Body of pancreas (tissue), 4 donors: ENCODE data around the gene KLHL17. TPM values are rescaled to one million over a fixed set of nuclear protein-coding genes. Genes with fewer than 3 reads are reported as not detected.

Experiments used
- ATAC-seq: fragments of 150-250 bp; one replicate; pipeline ENCODE4 v1.9.1; 2016
- DNase-seq, 4 donors: peaks; one replicate each; pipeline ENCODE4 v3.0.0-alpha.2; 2019
- H3K27ac ChIP-seq, 4 donors: fragments of 200-600 bp; sonication (generic); 1 replicate in 3 of 4; 2 replicates in 1 of 4; pipeline versions ENCODE4 v1.5.1 to v1.6.1; 2016 to 2019; ENCODE audit warnings: mild to moderate bottlenecking in 1 of 4, mixed read lengths in 1 of 4, moderate library complexity in 1 of 4
- H3K27me3 ChIP-seq, 2 donors: fragments of 200-600 bp; sonication (generic); one replicate each; pipeline ENCODE4 v1.6.0; 2016; ENCODE audit warnings: mild to moderate bottlenecking in 1 of 2
- H3K36me3 ChIP-seq, 2 donors: fragments of 200-600 bp; sonication (generic); replicated peaks in 1 of 2; 2 replicates each; pipeline ENCODE4 v1.5.1; 2016; ENCODE audit warnings: low read depth in 2 of 2; ENCODE audit not compliant: insufficient read depth in 1 of 2
- H3K4me1 ChIP-seq: fragments of 200-600 bp; sonication (generic); one replicate; pipeline ENCODE4 v1.6.0; 2016
- H3K4me3 ChIP-seq, 2 donors: fragments of 200-600 bp; sonication (generic); 1 replicate in 1 of 2; 2 replicates in 1 of 2; pipeline ENCODE4 v1.5.1; 2016 to 2019
- H3K9me3 ChIP-seq, 3 donors: fragments of 200-600 bp; sonication (generic); 1 replicate in 2 of 3; 2 replicates in 1 of 3; pipeline ENCODE4 v1.5.1; 2016
- POLR2A ChIP-seq, 3 donors: fragments of 450-650 bp; IDR thresholded peaks; one replicate each; pipeline ENCODE4 v1.6.1; 2016; ENCODE audit warnings: antibody characterized with exemption in 3 of 3, mild to moderate bottlenecking in 2 of 3
- WGBS, 2 donors: methylation state at CpG; one replicate each; pipeline ENCODE4 v1.1.5; 2017; 5-methylcytosine and 5-hydroxymethylcytosine counted together
- intact Hi-C: fragments of 100-400 bp; cut with DNase I; formaldehyde crosslinking; loops from one replicate; pipeline ENCODE4 v1.15.1; 2023
- total RNA-seq, 2 donors: library from RNA; depleted of rRNA; stranded (reverse); fragments of >200 nt; gene quantifications; one replicate each; pipeline ENCODE4 v1.1.0, GENCODE V29; 2016
- TF ChIP-seq, protein P1 (sequence below), 7 experiments: fragments of 450-650 bp in 4 of 7; fragments of 200-600 bp in 3 of 7; sonication (generic) in 3 of 7; IDR thresholded peaks; one replicate each; pipeline ENCODE4 v1.5.1; 2016 to 2019; ENCODE audit warnings: antibody characterized with exemption in 7 of 7

KLHL17 gene
- total RNA-seq, 2 donors from 2014 or later = 6.0 to 29.0 TPM

DNA sequence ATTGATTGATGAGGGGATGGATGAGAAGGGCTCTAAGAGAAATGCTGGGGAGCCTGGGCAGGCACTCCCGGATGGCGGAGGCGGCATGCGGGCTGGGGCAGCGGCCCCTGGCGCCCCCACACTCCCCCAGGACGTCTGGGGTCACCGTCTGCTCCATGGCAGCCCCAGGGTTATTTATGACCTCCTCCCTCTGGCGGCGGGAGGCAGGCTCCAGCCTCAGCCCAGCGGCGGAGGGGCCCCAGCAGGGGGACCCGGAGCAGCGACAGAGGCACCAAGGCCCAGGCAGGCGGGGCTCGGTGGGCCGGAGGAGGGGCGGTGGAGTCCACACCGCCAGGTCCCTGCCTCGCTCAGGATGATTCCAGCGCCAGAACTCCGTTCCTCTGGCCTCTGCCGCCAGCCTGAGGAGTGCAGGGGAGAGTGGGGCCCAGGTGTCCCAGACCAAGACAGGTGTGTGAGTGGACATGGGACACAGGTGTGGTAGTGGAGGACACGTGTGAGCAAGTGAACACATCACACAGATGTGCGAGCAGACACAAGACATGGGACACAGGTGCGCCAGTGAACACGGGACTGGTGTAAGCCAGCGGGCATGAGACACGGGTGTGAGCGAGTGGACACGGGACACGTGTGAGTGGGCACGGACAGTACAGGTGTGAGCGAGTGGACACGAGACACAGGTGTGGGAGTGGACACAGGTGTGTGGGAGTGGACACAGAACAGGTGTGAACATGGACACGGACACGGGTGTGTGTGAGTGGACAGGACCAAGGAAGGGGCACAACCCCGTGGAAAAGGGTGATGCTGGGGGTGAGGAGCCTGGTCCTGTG is 39.2 kb upstream of the KLHL17 start:
- peaks cover 0 to 16% of the 10 kb centered on the region in 2 donors for H3K27me3 ChIP-seq

DNA sequence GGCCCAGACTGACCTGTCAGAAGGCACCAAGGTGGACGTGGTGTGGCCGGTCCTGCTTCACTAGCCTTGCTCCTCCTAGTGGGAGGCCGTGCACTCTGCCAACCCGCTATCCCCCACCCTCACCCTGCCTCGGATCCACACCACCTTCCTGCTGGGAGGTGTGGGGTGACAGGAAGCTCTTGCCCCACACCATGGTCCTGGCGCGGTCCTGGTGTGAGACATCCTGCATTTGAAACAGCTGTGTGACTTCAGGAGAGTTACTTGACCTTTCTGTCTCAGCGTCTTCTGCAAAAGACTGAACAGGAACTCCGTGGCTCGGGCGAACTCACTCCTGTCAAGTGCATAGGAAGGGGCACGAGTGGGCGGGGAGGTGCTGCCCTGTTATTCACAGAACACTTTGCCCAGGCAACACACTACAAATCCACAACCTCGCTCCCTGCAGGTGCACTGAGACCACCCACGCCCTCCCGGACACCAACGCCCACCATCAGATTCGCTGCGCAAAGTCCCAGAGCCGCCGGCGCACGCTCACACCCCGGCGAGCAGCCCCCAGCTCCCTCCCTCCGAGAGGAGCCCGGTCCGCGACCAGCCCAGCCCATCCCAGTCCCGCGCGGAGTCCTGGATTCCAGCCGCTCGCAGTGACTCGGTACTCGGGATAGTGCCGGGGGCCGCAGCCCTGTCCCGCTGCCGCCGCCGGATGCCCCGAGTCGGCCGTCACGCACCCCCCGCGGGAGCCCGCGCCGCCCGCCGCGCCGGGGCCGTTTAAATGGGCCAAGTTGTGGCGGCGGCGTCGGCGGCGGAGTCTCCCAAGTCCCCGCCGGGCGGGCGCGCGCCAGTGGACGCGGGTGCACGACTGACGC is 37.0 kb upstream of the KLHL17 start, which contains the start of gene SAMD11:
SAMD11 (plus strand) TSS at position 793 of the 860 bp plus-strand sequence. CDS start 509 bp downstream, outside the sequence.
- ATAC-seq (peak; percentile 75), DNase-seq (peak; percentile 80 to 89 (median 84))
- TF ChIP-seq, protein P1, sequence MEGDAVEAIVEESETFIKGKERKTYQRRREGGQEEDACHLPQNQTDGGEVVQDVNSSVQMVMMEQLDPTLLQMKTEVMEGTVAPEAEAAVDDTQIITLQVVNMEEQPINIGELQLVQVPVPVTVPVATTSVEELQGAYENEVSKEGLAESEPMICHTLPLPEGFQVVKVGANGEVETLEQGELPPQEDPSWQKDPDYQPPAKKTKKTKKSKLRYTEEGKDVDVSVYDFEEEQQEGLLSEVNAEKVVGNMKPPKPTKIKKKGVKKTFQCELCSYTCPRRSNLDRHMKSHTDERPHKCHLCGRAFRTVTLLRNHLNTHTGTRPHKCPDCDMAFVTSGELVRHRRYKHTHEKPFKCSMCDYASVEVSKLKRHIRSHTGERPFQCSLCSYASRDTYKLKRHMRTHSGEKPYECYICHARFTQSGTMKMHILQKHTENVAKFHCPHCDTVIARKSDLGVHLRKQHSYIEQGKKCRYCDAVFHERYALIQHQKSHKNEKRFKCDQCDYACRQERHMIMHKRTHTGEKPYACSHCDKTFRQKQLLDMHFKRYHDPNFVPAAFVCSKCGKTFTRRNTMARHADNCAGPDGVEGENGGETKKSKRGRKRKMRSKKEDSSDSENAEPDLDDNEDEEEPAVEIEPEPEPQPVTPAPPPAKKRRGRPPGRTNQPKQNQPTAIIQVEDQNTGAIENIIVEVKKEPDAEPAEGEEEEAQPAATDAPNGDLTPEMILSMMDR (IDR thresholded peaks at IDR 0.05) = peak in 1 of 7 experiments; percentile 23
- no peak for TF ChIP-seq POLR2A (IDR thresholded peaks at IDR 0.05)
- Histone ChIP-seq H3K4me3 (no peak within 1 kb of the TSS), H3K9me3 (no peaks in the 10 kb centered on the region), H3K27me3 (peaks cover 0 to 20% of the 10 kb centered on the region in 2 donors), H3K4me1 (peaks cover 47% of the 10 kb centered on the region), H3K27ac (no peak within 1 kb of the TSS), H3K36me3 (no peaks in the 10 kb centered on the region)
- intact Hi-C loops = no loop called here
- 4% methylated on average over 70 of the region's 72 CpGs; no CpG with 5 or more reads in 1 of the 2 donors for WGBS, 2 donors

More for the DNA sequence above, 39.2 kb upstream of the KLHL17 start:
- Histone ChIP-seq H3K4me1 (peaks cover 61% of the 10 kb centered on the region), H3K27ac (no peak overlapping the region), H3K4me3 (no peak overlapping the region), H3K36me3 (no peaks in the 10 kb centered on the region), H3K9me3 (no peaks in the 10 kb centered on the region)
- intact Hi-C loops = no loop called here
- DNase-seq = peak; percentile 61 to 78 (median 71)
- ATAC-seq = peak; percentile 69
- 23 to 55% methylated on average over 17 to 36 of the region's 38 CpGs for WGBS, 2 donors
- no peak for TF ChIP-seq POLR2A (IDR thresholded peaks at IDR 0.05)
- TF ChIP-seq, protein P1 (IDR thresholded peaks at IDR 0.05) = peak; percentile 20 to 75 (median 60)

GRCh38 chr1:923991-924655 is 36.3 kb upstream of the KLHL17 start:
- Histone ChIP-seq H3K4me3 (no peak overlapping the region), H3K27me3 (peaks cover 0 to 20% of the 10 kb centered on the region in 2 donors), H3K36me3 (no peaks in the 10 kb centered on the region), H3K27ac (no peak overlapping the region), H3K4me1 (peaks cover 47% of the 10 kb centered on the region), H3K9me3 (no peaks in the 10 kb centered on the region)
- intact Hi-C loops = no loop called here
- TF ChIP-seq POLR2A (IDR thresholded peaks at IDR 0.05) = no peak
- TF ChIP-seq, protein P1 (IDR thresholded peaks at IDR 0.05) = no peak
- peak; percentile 12 for ATAC-seq
- 0% methylated on average over 86 of the region's 98 CpGs; no CpG with 5 or more reads in 1 of the 2 donors for WGBS, 2 donors
- DNase-seq = no peak

DNA sequence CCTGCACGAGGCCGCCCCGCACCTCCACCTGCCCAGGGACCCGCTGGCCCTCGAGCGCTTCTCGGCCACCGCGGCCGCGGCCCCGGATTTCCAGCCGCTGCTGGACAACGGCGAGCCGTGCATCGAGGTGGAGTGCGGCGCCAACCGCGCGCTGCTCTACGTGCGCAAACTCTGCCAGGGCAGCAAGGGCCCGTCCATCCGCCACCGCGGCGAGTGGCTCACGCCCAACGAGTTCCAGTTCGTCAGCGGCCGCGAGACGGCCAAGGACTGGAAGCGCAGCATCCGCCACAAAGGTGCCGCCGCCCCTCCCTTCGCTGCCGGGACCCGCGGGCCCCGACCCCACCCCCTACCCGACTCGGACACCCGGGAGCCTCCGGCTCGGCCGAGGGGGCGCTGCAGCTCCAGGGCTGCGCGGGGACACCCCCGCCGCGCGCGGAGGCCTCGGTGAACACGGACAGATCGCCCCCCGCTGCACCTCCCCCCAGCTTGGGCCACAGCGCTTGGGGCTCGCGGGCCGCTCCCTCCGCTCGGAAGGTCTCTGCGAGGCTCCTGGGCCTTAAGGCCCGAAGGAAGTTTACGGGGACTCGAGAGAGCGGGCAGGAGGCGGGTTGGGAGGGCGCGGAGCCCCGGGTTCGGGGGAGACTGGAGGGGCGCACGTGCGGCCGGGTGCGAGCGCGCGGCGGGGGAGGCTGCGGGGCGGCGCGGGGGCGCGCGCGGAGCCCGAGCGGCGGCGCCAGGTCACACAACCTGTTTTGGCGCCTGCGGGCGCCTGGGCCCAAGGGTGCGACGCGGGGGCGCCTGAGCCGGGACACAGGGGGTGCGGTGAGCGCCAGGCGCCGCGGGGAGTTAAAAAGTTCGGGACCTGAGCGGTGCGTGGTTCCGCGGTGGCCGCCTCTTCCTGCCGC is 35.5 kb upstream of the KLHL17 start:
- Histone ChIP-seq H3K27me3 (peaks cover 0 to 20% of the 10 kb centered on the region in 2 donors), H3K4me3 (no peak overlapping the region), H3K9me3 (no peaks in the 10 kb centered on the region), H3K4me1 (peaks cover 46% of the 10 kb centered on the region), H3K36me3 (no peaks in the 10 kb centered on the region), H3K27ac (no peak overlapping the region)
- WGBS, 2 donors = 2% methylated on average over 109 of the region's 120 CpGs; no CpG with 5 or more reads in 1 of the 2 donors
- intact Hi-C loops = no loop called here
- peak; percentile 30 for ATAC-seq
- TF ChIP-seq, protein P1 (IDR thresholded peaks at IDR 0.05) = no peak
- no peak for TF ChIP-seq POLR2A (IDR thresholded peaks at IDR 0.05)
- peak in 3 of 4 donors; percentile 27 to 57 (median 50) for DNase-seq
